Stimulated activated CD8-positive, alpha-beta memory T cell treated with anti-CD3 and anti-CD28 coated beads, Interleukin-4, amount 100 ng/mL, for 24 hours (primary cell): ENCODE measurements around the gene TMEM184A.

Experiments
- DNase-seq: peaks from one replicate; pipeline ENCODE4 v3.0.0-alpha.2; 2020; ENCODE audit warnings: low read depth

TMEM184A gene

GRCh38 chr7:1550005-1550845, 5.8 kb downstream of the TMEM184A start:
- DNase-seq = no peak

DNA sequence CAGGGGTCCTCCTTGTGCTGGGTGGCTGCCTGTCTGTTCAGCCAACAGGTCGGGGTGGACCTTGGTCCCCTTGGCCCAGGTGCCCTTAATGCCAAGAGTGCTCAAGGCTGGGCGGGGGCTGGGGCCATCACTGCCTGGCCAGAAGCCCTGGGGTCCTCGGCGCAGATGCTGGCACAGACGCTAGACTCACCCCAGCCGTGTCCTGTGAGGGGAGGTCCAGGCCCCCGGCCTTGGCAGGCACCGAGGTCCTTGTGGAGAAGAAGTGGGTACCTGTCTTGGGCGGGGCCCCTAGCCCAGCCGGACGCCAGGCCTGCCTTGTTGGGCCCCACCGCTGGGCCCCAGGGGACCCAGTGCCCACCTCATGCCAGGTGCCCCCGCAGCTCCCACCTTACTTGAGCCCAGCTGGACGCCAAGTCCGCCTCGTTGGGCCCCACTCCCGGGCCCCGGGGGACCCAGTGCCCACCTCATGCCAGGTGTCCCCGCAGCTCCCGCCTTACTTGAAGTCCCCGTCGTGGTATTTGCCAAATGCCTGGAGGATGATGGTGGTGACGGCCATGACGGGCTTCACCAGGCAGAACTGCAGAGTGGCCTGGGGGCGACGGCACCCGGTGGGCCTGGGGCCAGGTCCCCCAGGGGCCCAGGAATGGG, 6.5 kb downstream of the TMEM184A start:
- DNase-seq = no peak

GRCh38 chr7:1548944-1549343, 7.1 kb downstream of the TMEM184A start:
- no peak for DNase-seq

- no peak for DNase-seq
These were observed 7.6 kb downstream of the TMEM184A start for GRCh38 chr7:1548438-1548831.

- DNase-seq = no peak
These were observed 8.1 kb downstream of the TMEM184A start for GRCh38 chr7:1547777-1548437.

- DNase-seq = no peak
These were observed 8.9 kb downstream of the TMEM184A start for GRCh38 chr7:1546909-1547776.

DNA sequence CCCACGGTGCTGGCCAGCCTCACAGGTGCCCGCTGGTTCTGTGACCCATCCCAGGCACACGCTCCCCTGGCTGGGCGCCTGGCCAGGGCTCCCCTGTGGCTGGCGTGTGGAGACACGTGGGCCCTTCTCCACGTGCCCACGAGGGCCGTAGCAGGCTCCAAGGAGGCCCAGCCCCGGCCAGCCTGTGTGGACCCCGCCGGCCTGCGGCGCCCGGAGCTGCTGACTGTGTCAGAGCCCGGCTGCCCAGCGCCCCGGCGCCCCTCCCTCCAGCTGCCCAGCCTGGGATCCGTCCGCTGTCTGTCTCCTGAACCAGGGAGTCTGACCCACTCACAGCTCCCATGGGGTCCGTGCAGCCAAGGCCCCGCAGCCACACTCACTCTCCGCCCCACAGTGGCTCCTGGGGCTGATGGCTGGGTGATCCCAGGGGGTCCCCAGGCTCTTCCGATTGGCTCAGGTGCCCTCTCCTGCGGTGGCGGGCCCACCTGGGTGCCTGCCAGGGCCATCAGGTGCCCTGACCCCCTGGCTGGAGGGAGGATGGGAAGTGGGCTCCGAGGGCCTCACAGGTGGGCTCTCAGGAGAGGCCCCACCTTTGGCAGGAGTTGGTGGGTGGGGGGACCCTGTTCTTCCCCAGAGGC, 9.6 kb downstream of the TMEM184A start:
- no peak for DNase-seq

- DNase-seq = no peak
These were observed 10.4 kb downstream of the TMEM184A start for GRCh38 chr7:1545417-1546246.

GRCh38 chr7:1544896-1545416, 11.0 kb downstream of the TMEM184A start:
- no peak for DNase-seq

- DNase-seq = no peak
These were observed 11.7 kb downstream of the TMEM184A start for GRCh38 chr7:1544178-1544895.

- no peak for DNase-seq
These were observed 12.2 kb downstream of the TMEM184A start for GRCh38 chr7:1543826-1544177.

DNA sequence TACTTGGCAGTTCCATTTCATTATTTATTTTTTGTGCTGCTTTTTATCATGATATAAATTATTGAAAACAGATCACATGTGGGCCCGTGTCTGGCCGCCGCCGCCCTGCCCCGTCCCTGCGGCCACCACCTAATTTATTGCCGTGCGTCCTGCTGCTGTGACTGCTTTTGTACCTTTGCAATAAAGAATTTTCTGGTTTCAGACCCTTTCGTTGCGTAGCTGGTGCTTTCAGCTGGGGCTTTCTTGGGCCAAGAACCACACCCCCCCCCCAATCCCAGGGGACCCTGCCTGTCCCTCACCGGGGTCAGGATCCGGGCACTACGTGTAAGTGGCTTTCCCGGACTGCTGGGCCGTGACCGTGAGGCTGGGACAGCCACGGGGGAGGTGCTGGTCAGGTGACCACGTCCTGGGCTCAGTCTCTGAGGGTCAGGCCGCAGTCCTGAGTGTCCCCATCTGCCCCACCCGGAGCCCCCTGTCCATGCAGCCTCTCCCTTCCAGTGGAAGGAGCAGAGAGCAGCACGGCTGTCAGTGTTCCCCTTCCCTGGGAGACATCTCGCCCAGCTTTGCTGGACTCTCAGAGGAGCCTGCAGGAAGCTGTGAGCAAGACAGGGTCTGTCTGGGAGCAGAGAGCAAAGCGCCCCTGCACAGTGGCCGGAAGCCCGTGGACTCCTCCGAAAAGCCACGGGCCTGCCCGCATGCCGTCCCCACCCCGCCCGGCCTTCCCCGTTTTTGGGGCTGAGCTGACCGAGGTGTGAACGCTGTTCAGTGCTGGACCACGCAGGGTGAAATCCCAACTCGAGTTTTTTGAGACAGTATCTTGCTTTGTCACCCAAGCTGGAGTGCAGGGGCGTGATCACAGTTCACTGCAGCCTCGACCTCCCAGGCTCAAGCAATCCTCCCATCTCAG, 12.9 kb downstream of the TMEM184A start:
- DNase-seq = no peak

DNA sequence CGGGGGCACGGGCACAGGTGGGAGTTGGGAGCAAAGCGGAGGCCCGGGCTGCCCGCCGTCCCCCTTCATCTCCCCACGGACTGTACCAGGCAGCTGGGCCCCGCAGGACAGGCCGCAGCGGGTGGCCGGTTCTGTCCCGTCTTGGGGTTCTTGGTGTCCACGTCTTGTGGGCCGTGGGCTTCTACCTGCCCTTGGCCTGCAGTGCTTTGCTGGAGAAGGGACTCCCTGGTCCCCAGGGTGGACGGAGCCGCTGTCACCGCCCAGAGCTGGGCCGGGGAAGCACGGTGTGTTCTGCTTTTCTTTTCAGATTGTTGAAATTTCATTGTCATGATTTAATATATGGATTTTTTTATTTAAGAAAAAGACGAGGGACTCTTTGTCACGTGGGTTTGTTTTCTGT, 13.7 kb downstream of the TMEM184A start:
- no peak for DNase-seq

GRCh38 chr7:1541431-1542162, 14.4 kb downstream of the TMEM184A start:
- DNase-seq = no peak

- no peak for DNase-seq
These were observed 15.2 kb downstream of the TMEM184A start for GRCh38 chr7:1540776-1541271.

DNA sequence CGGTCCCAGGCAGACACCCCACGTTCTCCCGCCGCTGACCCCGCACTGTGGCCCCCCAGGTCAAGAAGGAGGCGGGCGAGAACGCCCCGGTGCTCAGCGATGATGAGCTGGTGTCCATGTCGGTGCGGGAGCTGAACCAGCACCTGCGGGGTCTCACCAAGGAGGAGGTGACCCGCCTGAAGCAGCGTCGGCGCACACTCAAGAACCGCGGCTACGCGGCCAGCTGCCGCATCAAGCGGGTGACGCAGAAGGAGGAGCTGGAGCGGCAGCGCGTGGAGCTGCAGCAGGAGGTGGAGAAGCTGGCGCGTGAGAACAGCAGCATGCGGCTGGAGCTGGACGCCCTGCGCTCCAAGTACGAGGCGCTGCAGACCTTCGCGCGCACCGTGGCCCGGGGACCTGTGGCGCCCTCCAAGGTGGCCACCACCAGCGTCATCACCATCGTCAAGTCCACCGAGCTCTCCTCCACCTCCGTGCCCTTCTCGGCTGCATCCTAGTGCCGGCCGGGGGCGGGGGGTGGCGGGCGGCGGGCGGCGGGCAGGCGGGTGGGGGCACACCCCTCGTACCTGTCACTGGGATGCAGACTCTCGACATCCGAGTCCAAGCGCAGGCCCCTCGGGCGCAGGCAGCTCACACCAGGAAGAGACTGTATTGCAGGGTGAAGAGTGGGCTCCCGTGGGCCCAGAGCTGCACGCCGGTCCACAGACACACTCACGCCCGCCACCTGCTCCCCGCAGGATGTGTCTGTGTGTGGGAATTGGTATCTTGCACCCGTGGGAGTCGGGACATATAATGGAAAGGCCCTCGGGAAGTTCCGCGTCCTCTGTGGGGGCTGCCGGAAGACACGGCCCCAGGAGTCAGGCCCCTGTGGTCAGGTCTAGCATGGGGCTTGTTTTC, 15.9 kb downstream of the TMEM184A start:
- DNase-seq = no peak
